PC-3 (cell line): ENCODE results near the gene OCA2. TPM values are rescaled to one million over a fixed set of nuclear protein-coding genes. Genes with fewer than 3 reads are reported as not detected.
"Not testable (repeated sequence)": the region's sequence is repeated elsewhere in the genome, so short reads cannot be mapped to it uniquely, and the experiment has no call there.

Source experiments
- ATAC-seq: fragments of 200-7000 bp; cut with Tn5 transposase; 2 replicates; pipeline ENCODE4 v1.9.1; 2020; ENCODE audit warnings: mild to moderate bottlenecking, moderate library complexity
- BruUV-seq: library from RNA; stranded (reverse); fragments of 400-500 nt; replicated peaks from 2 replicates; lab custom pipeline; 2021; lab: Mats Ljungman, UMichigan
- CTCF ChIA-PET: fragments of 300-600 bp; sonication (Branson Sonifier 250); formaldehyde crosslinking; loops from one replicate; lab custom pipeline; 2022; ENCODE audit warnings: antibody characterized with exemption; lab: Charles Lee
- POLR2A ChIA-PET: fragments of 300-600 bp; sonication (Branson Sonifier 250); formaldehyde crosslinking; loops from one replicate; lab custom pipeline; 2022; ENCODE audit warnings: antibody characterized with exemption; ENCODE audit not compliant: unreplicated experiment; lab: Charles Lee
- DNase-seq: peaks from one replicate; pipeline ENCODE4 v3.0.0-alpha.2; 2015
- H2AFZ ChIP-seq: fragments of 300-600 bp; sonication (generic); 2 replicates; pipeline ENCODE4 v1.6.0; 2016; ENCODE audit warnings: antibody characterized with exemption, low read length
- H3F3A ChIP-seq: fragments of 300-600 bp; sonication (generic); one replicate; pipeline ENCODE4 v1.6.0; 2017; ENCODE audit warnings: antibody characterized with exemption, low read length, control low read depth, mild to moderate bottlenecking; ENCODE audit not compliant: unreplicated experiment
- H3K27ac ChIP-seq: fragments of 300-600 bp; sonication (generic); 2 replicates; pipeline ENCODE4 v1.5.1; 2016; ENCODE audit warnings: mild to moderate bottlenecking, low read length
- H3K27me3 ChIP-seq: fragments of 300-600 bp; sonication (generic); 2 replicates; pipeline ENCODE4 v1.6.1; 2016; ENCODE audit warnings: low read length, mixed read lengths
- H3K36me3 ChIP-seq: fragments of 300-600 bp; sonication (generic); 2 replicates; pipeline ENCODE4 v1.6.1; 2016; ENCODE audit warnings: low read depth, mixed run types, low read length, mixed read lengths
- H3K4me1 ChIP-seq: fragments of 300-600 bp; sonication (generic); 2 replicates; pipeline ENCODE4 v1.5.1; 2016; ENCODE audit warnings: low read length; ENCODE audit not compliant: insufficient read depth
- H3K4me2 ChIP-seq: fragments of 300-600 bp; sonication (generic); 2 replicates; pipeline ENCODE4 v1.6.0; 2016; ENCODE audit warnings: low read length
- H3K4me3 ChIP-seq: fragments of 300-600 bp; sonication (generic); 2 replicates; pipeline ENCODE4 v1.5.1; 2016; ENCODE audit warnings: mild to moderate bottlenecking, low read length, mixed read lengths
- H3K79me2 ChIP-seq: fragments of 300-600 bp; sonication (generic); 2 replicates; pipeline ENCODE4 v1.6.1; 2017; ENCODE audit warnings: low read length, mixed read lengths
- H3K9ac ChIP-seq: fragments of 300-600 bp; sonication (generic); 2 replicates; pipeline ENCODE4 v1.6.0; 2016; ENCODE audit warnings: mild to moderate bottlenecking, low read length
- H3K9me2 ChIP-seq: fragments of 300-600 bp; sonication (generic); replicated peaks from 2 replicates; pipeline ENCODE4 v1.6.1; 2016; ENCODE audit warnings: mixed run types, low read length, mixed read lengths
- H3K9me3 ChIP-seq: fragments of 300-600 bp; sonication (generic); 2 replicates; pipeline ENCODE4 v1.6.1; 2016; ENCODE audit warnings: low read length, mixed read lengths
- H4K20me1 ChIP-seq: fragments of 300-600 bp; sonication (generic); 2 replicates; pipeline ENCODE4 v1.6.1; 2016; ENCODE audit warnings: low read length, mixed read lengths
- EZH2 ChIP-seq: fragments of 300-600 bp; sonication (generic); IDR thresholded peaks from one replicate; pipeline ENCODE4 v1.6.1; 2017; ENCODE audit warnings: antibody characterized with exemption, mild to moderate bottlenecking, low read length; ENCODE audit not compliant: unreplicated experiment
- EZH2phosphoT487 ChIP-seq: fragments of 300-600 bp; sonication (generic); IDR thresholded peaks from 2 replicates; pipeline ENCODE4 v1.6.1; 2018; ENCODE audit warnings: mild to moderate bottlenecking, antibody characterized with exemption, low read length, borderline replicate concordance
- intact Hi-C: fragments of 100-400 bp; cut with micrococcal nuclease; formaldehyde crosslinking; loops from 2 replicates; pipeline ENCODE4 v1.9.0; 2023
- total RNA-seq: library from RNA; depleted of rRNA; stranded (reverse); fragments of >200 nt; gene quantifications from 2 replicates; pipeline ENCODE4 v1.2.3, GENCODE V29; 2014
- TF ChIP-seq, protein P1 (sequence below): fragments of 300-600 bp; sonication (generic); conservative IDR thresholded peaks from 2 replicates; pipeline ENCODE4 v1.5.1; 2017; ENCODE audit warnings: antibody characterized with exemption, low read depth, mild to moderate bottlenecking, low read length

Gene OCA2
- total RNA-seq, 1 experiment from 2014 or later, result not detected

DNA sequence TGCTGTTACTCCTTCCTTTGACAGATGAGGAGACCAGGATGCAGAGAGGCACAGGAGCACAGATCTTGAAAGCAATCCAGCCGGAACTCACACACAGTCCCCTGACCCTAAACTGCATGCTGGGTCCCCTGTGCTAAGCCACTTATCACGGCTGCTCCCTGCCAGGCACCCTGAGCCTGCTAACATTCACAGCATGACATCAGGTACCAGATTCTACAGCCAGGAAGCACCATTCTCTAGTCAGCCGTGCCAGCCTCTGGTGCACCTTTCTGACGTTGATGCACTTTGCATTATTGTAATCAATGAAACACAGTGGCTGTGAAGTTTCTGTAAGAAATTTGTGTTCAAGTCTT, 247.3 kb downstream of the OCA2 start:
- no peak overlapping the region for H3K9ac ChIP-seq
- H3K36me3 ChIP-seq, result no peaks in the 10 kb centered on the region
- H3K9me2 ChIP-seq, result no peaks in the 10 kb centered on the region
- TF ChIP-seq EZH2 (no peak), EZH2phosphoT487 (no peak)
- TF ChIP-seq, protein P1, sequence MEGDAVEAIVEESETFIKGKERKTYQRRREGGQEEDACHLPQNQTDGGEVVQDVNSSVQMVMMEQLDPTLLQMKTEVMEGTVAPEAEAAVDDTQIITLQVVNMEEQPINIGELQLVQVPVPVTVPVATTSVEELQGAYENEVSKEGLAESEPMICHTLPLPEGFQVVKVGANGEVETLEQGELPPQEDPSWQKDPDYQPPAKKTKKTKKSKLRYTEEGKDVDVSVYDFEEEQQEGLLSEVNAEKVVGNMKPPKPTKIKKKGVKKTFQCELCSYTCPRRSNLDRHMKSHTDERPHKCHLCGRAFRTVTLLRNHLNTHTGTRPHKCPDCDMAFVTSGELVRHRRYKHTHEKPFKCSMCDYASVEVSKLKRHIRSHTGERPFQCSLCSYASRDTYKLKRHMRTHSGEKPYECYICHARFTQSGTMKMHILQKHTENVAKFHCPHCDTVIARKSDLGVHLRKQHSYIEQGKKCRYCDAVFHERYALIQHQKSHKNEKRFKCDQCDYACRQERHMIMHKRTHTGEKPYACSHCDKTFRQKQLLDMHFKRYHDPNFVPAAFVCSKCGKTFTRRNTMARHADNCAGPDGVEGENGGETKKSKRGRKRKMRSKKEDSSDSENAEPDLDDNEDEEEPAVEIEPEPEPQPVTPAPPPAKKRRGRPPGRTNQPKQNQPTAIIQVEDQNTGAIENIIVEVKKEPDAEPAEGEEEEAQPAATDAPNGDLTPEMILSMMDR, result no peak
- ChIA-PET CTCF (no interaction called here), POLR2A (no interaction called here)
- H2AFZ ChIP-seq, result no peak overlapping the region
- BruUV-seq, result no TSS peak
- H3K4me2 ChIP-seq, result no peak overlapping the region
- H3K9me3 ChIP-seq, result peaks cover 4% of the 10 kb centered on the region
- no peaks in the 10 kb centered on the region for H3K27me3 ChIP-seq
- DNase-seq (no peak), ATAC-seq (no peak)
- H3K4me3 ChIP-seq, result no peak overlapping the region
- no peak overlapping the region for H3K27ac ChIP-seq
- H3K4me1 ChIP-seq, result no peaks in the 10 kb centered on the region
- H3K79me2 ChIP-seq, result no peaks in the 10 kb centered on the region
- intact Hi-C loops, result no loop called here
- H4K20me1 ChIP-seq, result no peaks in the 10 kb centered on the region
- no peaks in the 10 kb centered on the region for H3F3A ChIP-seq

DNA sequence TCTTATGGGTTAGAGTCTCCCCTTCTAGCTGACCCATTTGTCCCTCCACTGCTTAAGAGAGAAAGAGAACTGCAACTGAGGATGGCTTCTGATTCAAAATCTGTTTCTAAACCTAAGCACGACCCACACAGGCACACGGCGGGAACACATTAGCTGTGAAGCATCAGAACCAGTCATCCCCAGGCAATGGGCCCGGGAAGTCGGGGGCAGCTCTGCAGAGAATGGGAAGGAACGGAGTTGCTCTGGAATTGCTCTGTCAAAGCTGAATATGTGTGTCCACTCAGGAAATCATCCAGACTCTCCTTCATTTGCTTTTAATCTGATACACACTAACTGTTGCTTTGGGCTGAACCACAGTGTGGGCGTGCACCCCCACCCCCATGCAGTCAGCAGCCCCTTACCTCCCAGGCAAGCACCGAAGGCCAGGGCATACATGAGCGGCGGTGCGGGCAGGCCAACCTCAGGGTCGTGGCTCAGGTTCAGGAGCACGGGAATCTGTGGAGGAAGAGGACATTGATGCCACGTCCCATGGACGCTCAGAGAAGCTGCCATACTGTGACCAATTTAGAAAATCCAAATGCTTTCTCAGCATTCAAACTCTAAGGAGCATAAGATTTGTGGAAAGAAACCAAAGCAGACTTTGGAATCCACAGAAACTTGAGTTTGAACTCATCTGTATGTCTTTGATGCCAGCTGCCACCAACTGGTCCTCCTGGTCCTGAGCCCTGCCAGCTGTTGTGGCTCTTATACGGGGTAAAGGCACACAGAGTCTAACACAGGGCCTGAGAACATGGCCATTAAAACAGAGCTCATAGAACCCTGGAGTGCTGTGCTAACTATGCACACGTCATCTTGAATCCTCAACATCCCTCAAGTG, 247.9 kb downstream of the OCA2 start:
- H3K9me3 ChIP-seq, result peaks cover 4% of the 10 kb centered on the region; the same call in 1 of the 2 replicates
- intact Hi-C loops, result no loop called here
- H3K27me3 ChIP-seq, result no peaks in the 10 kb centered on the region
- no peak overlapping the region for H3K4me3 ChIP-seq
- H3K4me1 ChIP-seq, result no peaks in the 10 kb centered on the region
- CTCF ChIA-PET, result no interaction called here
- POLR2A ChIA-PET, result no interaction called here
- H3F3A ChIP-seq, result no peaks in the 10 kb centered on the region
- TF ChIP-seq EZH2phosphoT487 (no peak), EZH2 (no peak)
- TF ChIP-seq, protein P1, result no peak
- no peaks in the 10 kb centered on the region for H4K20me1 ChIP-seq
- H3K36me3 ChIP-seq, result no peaks in the 10 kb centered on the region
- BruUV-seq, result no TSS peak
- no peaks in the 10 kb centered on the region for H3K9me2 ChIP-seq
- H3K9ac ChIP-seq, result no peak overlapping the region
- no peak overlapping the region for H3K27ac ChIP-seq
- DNase-seq (no peak), ATAC-seq (no peak)
- no peaks in the 10 kb centered on the region for H3K79me2 ChIP-seq
- H2AFZ ChIP-seq, result no peak overlapping the region
- no peak overlapping the region for H3K4me2 ChIP-seq

DNA sequence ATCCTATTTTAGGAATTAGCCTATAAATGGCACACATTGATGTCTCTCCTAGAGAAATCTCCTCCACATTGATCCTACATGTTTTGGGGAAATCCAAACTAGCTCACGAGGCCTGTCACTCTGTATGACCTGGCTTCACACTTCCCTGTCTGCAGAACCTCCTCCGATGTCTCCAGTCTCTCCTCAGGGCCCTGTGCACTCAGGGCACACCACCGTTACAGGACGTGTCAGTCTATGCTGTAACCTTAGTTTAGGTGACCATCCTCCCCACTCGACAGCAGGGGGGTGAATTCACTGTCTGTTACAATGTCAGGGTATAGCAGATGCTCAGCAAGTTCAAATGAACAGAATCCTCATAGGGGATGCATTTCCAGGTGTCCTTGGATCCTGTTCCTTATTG, 249.1 kb downstream of the OCA2 start:
- CTCF ChIA-PET, result no interaction called here

DNA sequence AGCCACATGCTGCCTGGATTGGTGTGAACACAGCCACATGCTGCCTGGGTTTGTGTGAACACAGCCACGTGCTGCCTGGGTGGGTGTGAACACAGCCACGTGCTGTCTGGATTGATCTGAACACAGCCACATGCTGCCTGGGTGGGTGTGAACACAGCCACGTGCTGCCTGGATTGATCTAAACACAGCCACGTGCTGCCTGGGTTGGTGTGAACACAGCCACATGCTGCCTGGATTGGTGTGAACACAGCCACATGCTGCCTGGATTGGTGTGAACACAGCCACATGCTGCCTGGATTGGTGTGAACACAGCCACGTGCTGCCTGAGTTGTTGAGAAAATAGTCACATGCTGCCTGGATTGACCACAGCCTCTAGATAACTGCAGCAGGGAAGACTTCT, 250.2 kb downstream of the OCA2 start:
- H3K4me3 ChIP-seq, H3F3A ChIP-seq, BruUV-seq, ATAC-seq, H3K4me1 ChIP-seq, H3K9ac ChIP-seq, POLR2A ChIA-PET, H4K20me1 ChIP-seq, H2AFZ ChIP-seq, H3K9me3 ChIP-seq, H3K36me3 ChIP-seq, CTCF ChIA-PET, DNase-seq, intact Hi-C loops, H3K27me3 ChIP-seq, H3K4me2 ChIP-seq, H3K9me2 ChIP-seq, H3K27ac ChIP-seq, H3K79me2 ChIP-seq: not testable (repeated sequence)

More for the DNA sequence above, 249.1 kb downstream of the OCA2 start:
- no peak overlapping the region for H2AFZ ChIP-seq
- intact Hi-C loops, result no loop called here
- ATAC-seq, result no peak
- TF ChIP-seq, protein P1, result no peak
- no peak for TF ChIP-seq EZH2
- TF ChIP-seq EZH2phosphoT487, result no peak
- POLR2A ChIA-PET, result interaction anchor here (0.6 kb wide), 1 partner anchor 28 kb away, joined by 4 read pairs; no protein-coding TSS in a partner anchor
- no peaks in the 10 kb centered on the region for H3K9me2 ChIP-seq
- no peaks in the 10 kb centered on the region for H3K27me3 ChIP-seq
- no peak for DNase-seq
- H3K4me2 ChIP-seq, result no peak overlapping the region
- H3K79me2 ChIP-seq, result no peaks in the 10 kb centered on the region
- no peak overlapping the region for H3K27ac ChIP-seq
- no TSS peak for BruUV-seq
- H3K36me3 ChIP-seq, result no peaks in the 10 kb centered on the region
- no peaks in the 10 kb centered on the region for H3F3A ChIP-seq
- no peak overlapping the region for H3K4me3 ChIP-seq
- H3K4me1 ChIP-seq, result no peaks in the 10 kb centered on the region
- H4K20me1 ChIP-seq, result no peaks in the 10 kb centered on the region
- peaks cover 4% of the 10 kb centered on the region; the same call in 1 of the 2 replicates for H3K9me3 ChIP-seq
- H3K9ac ChIP-seq, result no peak overlapping the region
